ENCODE measurements around the gene RBAK.

DNA sequence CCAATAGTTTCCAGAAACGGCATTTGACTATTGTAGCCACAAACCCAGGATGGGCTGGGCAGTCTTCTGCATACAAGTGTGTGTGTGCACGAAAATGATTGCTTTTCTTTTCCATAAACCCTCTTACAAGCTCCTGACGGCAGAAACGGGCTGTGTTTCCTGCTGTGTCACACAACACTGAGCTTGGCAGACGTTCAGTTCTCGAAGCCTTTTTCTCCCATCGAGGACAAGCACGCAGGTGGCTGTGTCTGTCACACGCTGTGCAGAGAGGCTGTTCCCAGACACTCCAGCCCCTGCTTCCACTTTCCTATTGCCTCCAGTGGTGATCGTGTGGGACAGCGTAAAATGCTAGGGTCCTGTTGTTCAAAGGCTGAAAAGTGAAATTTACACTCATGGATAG, 32.1 kb downstream of the RBAK start:
- TF ChIP-seq, protein P1, sequence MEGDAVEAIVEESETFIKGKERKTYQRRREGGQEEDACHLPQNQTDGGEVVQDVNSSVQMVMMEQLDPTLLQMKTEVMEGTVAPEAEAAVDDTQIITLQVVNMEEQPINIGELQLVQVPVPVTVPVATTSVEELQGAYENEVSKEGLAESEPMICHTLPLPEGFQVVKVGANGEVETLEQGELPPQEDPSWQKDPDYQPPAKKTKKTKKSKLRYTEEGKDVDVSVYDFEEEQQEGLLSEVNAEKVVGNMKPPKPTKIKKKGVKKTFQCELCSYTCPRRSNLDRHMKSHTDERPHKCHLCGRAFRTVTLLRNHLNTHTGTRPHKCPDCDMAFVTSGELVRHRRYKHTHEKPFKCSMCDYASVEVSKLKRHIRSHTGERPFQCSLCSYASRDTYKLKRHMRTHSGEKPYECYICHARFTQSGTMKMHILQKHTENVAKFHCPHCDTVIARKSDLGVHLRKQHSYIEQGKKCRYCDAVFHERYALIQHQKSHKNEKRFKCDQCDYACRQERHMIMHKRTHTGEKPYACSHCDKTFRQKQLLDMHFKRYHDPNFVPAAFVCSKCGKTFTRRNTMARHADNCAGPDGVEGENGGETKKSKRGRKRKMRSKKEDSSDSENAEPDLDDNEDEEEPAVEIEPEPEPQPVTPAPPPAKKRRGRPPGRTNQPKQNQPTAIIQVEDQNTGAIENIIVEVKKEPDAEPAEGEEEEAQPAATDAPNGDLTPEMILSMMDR (conservative IDR thresholded peaks at IDR 0.05 in 1 of 2, IDR thresholded peaks at IDR 0.05 in 1 of 2; ENCODE audit: extremely low read depth in 1 of 2, insufficient read depth in 1 of 2, low read depth in 1 of 2, low read length in 2 of 2) = no peak
- no peak for TF ChIP-seq EZH2 (IDR thresholded peaks at IDR 0.05; ENCODE audit: borderline replicate concordance, low read length)
